ENCODE results near the gene TSR1.

- TF ChIP-seq CTCF (conservative IDR thresholded peaks at IDR 0.05), result no peak
- no peak for TF ChIP-seq EZH2 (IDR thresholded peaks at IDR 0.05; ENCODE audit: low read depth)
These were observed 46.3 kb downstream of the TSR1 start for GRCh38 chr17:2289878-2290478.
